ENCODE data around the gene GADL1.

The GADL1 gene

GRCh38 chr3:30694148-30694547 is 200.3 kb downstream of the GADL1 start:
- DNase-seq (ENCODE audit: low read depth in 2 of 2), result no peak

- DNase-seq (ENCODE audit: low read depth in 2 of 2), result peak in 1 of 2 donors; percentile 45
Observed at GRCh38 chr3:30693470-30694120, 200.9 kb downstream of the GADL1 start.

GRCh38 chr3:30692498-30693130 is 201.8 kb downstream of the GADL1 start:
- no peak for DNase-seq (ENCODE audit: low read depth in 2 of 2)

DNA sequence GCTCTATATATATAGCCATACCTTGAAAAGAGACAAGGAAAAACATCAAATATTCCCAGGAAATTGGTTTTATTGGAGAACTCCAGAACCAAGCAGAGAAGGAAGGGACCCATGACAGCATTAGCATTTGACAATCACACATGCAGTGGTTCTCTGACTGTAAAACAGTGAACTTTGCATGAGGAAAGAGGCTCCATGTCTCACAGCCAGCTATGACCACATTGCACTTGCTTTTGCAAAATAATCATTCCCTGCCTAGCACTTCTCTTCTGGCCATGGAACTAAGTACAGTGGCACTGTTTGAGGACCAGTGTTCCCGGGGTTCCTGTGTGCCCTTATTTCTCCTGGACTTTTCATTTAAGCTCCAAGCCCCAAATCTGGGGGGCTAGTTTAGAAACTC is 202.5 kb downstream of the GADL1 start:
- no peak for DNase-seq (ENCODE audit: low read depth in 2 of 2)

DNA sequence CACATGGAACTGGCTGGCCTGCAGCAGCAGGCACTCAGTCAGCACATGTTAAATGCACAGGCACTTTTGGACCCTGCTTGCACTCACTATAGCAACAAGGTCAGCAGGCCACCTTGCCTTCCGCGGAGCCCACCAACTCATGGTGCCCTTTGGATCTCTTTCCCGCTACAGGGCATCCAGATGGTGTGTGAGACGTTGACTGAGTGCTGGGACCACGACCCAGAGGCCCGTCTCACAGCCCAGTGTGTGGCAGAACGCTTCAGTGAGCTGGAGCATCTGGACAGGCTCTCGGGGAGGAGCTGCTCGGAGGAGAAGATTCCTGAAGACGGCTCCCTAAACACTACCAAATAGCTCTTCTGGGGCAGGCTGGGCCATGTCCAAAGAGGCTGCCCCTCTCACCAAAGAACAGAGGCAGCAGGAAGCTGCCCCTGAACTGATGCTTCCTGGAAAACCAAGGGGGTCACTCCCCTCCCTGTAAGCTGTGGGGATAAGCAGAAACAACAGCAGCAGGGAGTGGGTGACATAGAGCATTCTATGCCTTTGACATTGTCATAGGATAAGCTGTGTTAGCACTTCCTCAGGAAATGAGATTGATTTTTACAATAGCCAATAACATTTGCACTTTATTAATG is 203.1 kb downstream of the GADL1 start:
- no peak for DNase-seq (ENCODE audit: low read depth in 2 of 2)

GRCh38 chr3:30690199-30690598 is 204.3 kb downstream of the GADL1 start:
- no peak for DNase-seq (ENCODE audit: low read depth in 2 of 2)

DNA sequence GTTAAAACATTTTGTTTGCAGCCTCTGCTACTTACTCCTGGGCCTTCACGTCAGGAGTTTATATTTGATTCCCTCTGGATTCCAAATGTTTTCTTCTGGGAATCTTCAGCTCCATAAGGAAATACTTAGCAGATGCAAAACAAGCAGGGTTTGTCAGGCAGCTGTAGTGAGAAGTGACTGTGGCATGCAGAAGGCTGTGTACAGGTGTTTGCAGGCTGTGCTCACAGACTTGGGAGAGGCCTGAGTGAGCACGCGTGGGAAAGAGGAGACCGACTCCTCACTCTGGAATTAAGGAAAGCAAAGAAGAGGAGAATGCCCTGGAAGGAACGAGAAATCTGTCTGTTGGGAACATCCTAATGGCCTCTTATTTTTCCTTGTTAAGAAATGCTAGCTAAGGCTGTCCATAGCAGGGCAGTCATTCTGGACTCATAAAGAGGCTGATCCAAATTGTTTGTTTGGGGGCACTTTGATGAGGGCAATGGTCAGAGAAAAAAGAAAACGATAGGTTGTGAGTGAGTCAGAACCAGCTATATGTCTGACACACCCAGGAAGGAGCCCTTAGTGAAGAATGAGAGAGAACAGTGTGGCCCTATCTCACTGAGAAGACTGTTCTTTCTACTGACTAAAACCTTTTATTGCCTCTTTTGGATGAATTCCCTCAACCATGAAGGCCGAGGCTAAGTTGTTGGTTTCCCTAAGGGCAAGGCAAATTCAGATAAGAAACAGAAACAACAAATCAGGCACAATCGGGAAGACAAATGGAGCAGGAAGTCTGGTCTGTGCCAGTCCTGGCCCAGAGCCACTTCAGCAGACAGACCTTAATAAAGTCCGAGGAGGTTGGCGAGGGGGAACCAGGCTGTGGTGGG is 205.5 kb downstream of the GADL1 start:
- no peak for DNase-seq (ENCODE audit: low read depth in 2 of 2)

DNA sequence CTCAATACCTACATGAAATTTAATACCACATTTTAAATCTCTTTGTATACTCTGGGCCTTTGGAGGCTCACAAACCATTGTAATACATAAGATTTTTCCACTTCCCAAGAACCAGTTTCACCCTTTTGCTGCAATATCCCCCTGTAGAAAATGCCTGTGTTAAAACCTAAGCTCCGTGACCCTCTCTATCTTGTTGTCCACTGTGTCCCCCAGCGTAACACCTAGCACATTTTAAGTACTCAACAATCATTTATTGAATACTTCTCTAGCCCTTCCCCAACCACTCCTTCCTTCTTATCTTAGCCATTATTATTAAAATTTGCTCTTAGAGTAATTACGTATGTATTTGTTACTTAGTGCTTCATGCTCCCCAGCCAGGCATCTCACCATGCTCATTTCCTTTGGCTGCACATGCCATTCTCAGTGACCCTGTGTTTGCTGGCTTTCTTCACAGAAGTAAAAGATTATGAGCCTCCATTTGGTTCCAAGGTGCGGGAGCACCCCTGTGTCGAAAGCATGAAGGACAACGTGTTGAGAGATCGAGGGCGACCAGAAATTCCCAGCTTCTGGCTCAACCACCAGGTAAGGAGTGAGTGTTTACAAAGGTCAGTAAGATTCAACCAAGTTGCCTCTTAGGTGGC is 206.4 kb downstream of the GADL1 start:
- no peak for DNase-seq (ENCODE audit: low read depth in 2 of 2)

DNA sequence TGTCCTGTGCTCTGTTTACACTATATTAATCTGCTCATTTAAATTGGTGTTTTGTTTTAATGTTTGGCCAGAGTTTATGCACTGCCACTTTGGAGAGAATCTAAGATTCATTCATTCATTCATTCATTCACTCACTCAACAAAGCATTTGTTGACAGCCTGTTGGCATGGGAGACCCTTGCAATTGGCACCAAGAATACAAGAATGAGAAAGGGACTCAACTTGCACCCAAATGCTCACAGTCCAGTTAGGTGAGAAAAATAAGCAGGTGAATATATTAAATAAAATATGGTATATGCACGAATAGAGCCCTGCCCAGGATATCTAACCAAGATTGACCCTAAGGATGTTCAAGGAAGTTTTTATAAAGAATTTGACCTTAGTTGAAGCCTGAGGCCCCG is 207.7 kb downstream of the GADL1 start:
- DNase-seq (ENCODE audit: low read depth in 2 of 2), result no peak

GRCh38 chr3:30686176-30686575 is 208.3 kb downstream of the GADL1 start:
- no peak for DNase-seq (ENCODE audit: low read depth in 2 of 2)

GRCh38 chr3:30685267-30685667 is 209.2 kb downstream of the GADL1 start:
- no peak for DNase-seq (ENCODE audit: low read depth in 2 of 2)

DNA sequence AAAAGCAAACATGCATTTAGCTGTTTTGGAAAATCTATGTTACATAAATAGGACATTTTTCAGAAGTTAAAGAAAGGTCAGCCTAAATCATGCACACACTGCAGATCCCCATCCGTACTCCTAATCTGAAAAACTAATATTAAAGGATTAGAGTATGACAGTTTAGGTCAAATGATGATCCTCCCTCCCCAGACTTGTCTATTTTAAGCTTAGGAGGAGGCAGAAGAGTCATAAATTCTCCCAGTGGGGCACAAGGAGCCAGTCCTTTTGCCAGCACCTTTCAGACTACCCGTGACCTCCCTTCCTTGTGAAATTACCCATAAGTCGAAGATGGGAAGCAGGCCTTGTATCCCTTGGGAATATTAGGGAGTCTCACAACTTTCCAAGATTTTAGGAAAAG is 210.1 kb downstream of the GADL1 start:
- no peak for DNase-seq (ENCODE audit: low read depth in 2 of 2)

- DNase-seq (ENCODE audit: low read depth in 2 of 2), result no peak
Observed at GRCh38 chr3:30683769-30684168, 210.7 kb downstream of the GADL1 start.

GRCh38 chr3:30682434-30683155 is 211.9 kb downstream of the GADL1 start:
- DNase-seq (ENCODE audit: low read depth in 2 of 2), result no peak

- DNase-seq (ENCODE audit: low read depth in 2 of 2), result no peak
Observed at GRCh38 chr3:30681649-30682211, 212.7 kb downstream of the GADL1 start.

- no peak for DNase-seq (ENCODE audit: low read depth in 2 of 2)
Observed at GRCh38 chr3:30680789-30681648, 213.4 kb downstream of the GADL1 start.

DNA sequence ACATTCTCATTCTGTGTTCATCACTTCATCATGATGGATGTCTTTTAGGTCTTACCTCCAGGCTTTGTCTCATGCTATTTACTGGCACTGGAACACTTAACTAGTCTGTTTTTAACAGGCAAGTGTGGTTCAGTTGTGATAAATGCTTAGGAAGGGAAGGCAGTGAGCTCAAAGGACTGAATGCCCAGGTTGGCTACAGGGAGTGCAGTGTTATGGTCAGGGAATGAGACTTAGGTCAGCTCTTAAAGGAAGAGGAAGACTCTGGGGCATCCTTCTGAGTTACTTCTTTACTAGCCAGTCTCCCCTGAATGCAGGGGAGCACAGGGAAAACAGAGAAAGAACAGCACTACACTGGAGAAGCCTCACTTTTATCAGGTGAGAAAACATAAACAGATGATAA is 215.4 kb downstream of the GADL1 start:
- no peak for DNase-seq (ENCODE audit: low read depth in 2 of 2)

- no peak for DNase-seq (ENCODE audit: low read depth in 2 of 2)
Observed at GRCh38 chr3:30677347-30677685, 217.1 kb downstream of the GADL1 start.

- DNase-seq (ENCODE audit: low read depth in 2 of 2), result no peak
Observed at GRCh38 chr3:30676424-30677346, 217.8 kb downstream of the GADL1 start.
